Smooth muscle cell of the coronary artery (primary cell): ENCODE measurements around the gene GPR55. TPM values are rescaled to one million over a fixed set of nuclear protein-coding genes. Genes with fewer than 3 reads are reported as not detected.

Experiments
- total RNA-seq: library from RNA; depleted of rRNA; stranded (reverse); fragments of >200 nt; gene quantifications from 2 replicates; pipeline ENCODE4 v1.2.3, GENCODE V29; 2014; ENCODE audit warnings: low replicate concordance

The GPR55 gene
- total RNA-seq = not detected in 2 replicates

GRCh38 chr2:230924470-230925341 is at the start of gene GPR55:
TSS of gene GPR55 (minus strand) at chr2:230925242. CDS start at chr2:230910962, 14,280 bp downstream.

GRCh38 chr2:230864605-230865306 is 60.3 kb downstream of the GPR55 start, which contains the start of gene ITM2C:
TSS of gene ITM2C (plus strand) at chr2:230864942. CDS start at chr2:230865026, 84 bp downstream.

Other genes starting within 250 kb of the GPR55 start
- 26.2 and 40.3 TPM in 2 replicates for gene CAB39, start 212.4 kb downstream of the GPR55 start, total RNA-seq
- gene ITM2C, start 60.3 kb downstream of the GPR55 start, total RNA-seq = 44.3 and 97.9 TPM in 2 replicates
- gene SPATA3, start 70.9 kb upstream of the GPR55 start, total RNA-seq = not detected in 2 replicates
- gene C2orf72, start 112.3 kb upstream of the GPR55 start, total RNA-seq = under 0.01 and 0.23 TPM in 2 replicates
- gene PSMD1, start 131.6 kb upstream of the GPR55 start, total RNA-seq = 131 and 184 TPM in 2 replicates
- 14.8 and 35.6 TPM in 2 replicates for gene HTR2B, start 199.8 kb upstream of the GPR55 start, total RNA-seq